Trophoblast cell (in vitro differentiated cells and primary cell): ENCODE results near the gene CLEC14A.

Source experiments
- DNase-seq, 2 donors: peaks; one replicate each; pipeline ENCODE4 v3.0.0-alpha.2; 2016
- H2AFZ ChIP-seq: 2 replicates; pipeline ENCODE4 v1.6.1; 2013; ENCODE audit warnings: low read length, moderate library complexity, mild to moderate bottlenecking; ENCODE audit not compliant: insufficient read depth, poor library complexity
- H2AK5ac ChIP-seq: 2 replicates; pipeline ENCODE4 v1.6.1; 2013; ENCODE audit warnings: mild to moderate bottlenecking, low read length
- H2BK120ac ChIP-seq: 2 replicates; pipeline ENCODE4 v1.6.1; 2013; ENCODE audit warnings: low read length, mild to moderate bottlenecking, moderate library complexity; ENCODE audit not compliant: insufficient read depth, poor library complexity
- H2BK12ac ChIP-seq: 2 replicates; pipeline ENCODE4 v1.6.1; 2013; ENCODE audit warnings: mild to moderate bottlenecking, low read length, moderate library complexity
- H2BK5ac ChIP-seq: 2 replicates; pipeline ENCODE4 v1.6.1; 2013; ENCODE audit warnings: low read length, low read depth, moderate library complexity, mild to moderate bottlenecking; ENCODE audit not compliant: poor library complexity
- H3K14ac ChIP-seq: 2 replicates; pipeline ENCODE4 v1.6.1; 2013; ENCODE audit warnings: mild to moderate bottlenecking, low read length
- H3K18ac ChIP-seq: 2 replicates; pipeline ENCODE4 v1.6.1; 2013; ENCODE audit warnings: mild to moderate bottlenecking, low read length
- H3K23ac ChIP-seq: 2 replicates; pipeline ENCODE4 v1.6.1; 2013; ENCODE audit warnings: low read length
- H3K27ac ChIP-seq: 2 replicates; pipeline ENCODE4 v1.5.1; 2013; ENCODE audit warnings: low read depth, mild to moderate bottlenecking, inconsistent platforms, low read length, moderate library complexity
- H3K27me3 ChIP-seq: 2 replicates; pipeline ENCODE4 v1.6.1; 2013; ENCODE audit warnings: inconsistent platforms, mild to moderate bottlenecking, low read length, moderate library complexity; ENCODE audit not compliant: insufficient read depth
- H3K36me3 ChIP-seq, 2 experiments: 1 replicate in 1 of 2; 2 replicates in 1 of 2; pipeline ENCODE4 v1.6.1; 2013; ENCODE audit warnings: low read length in 2 of 2, mild to moderate bottlenecking in 2 of 2, moderate library complexity in 1 of 2; ENCODE audit not compliant: insufficient read depth in 2 of 2, control insufficient read depth in 1 of 2
- H3K4ac ChIP-seq: 2 replicates; pipeline ENCODE4 v1.6.1; 2013; ENCODE audit warnings: low read depth, mild to moderate bottlenecking, low read length, moderate library complexity
- H3K4me1 ChIP-seq, 2 experiments: 1 replicate in 1 of 2; 2 replicates in 1 of 2; pipeline ENCODE4 v1.6.1; 2013; ENCODE audit warnings: low read length in 2 of 2, mild to moderate bottlenecking in 2 of 2, moderate library complexity in 1 of 2; ENCODE audit not compliant: insufficient read depth in 2 of 2, control insufficient read depth in 1 of 2
- H3K4me2 ChIP-seq: 2 replicates; pipeline ENCODE4 v1.6.1; 2013; ENCODE audit warnings: inconsistent platforms, mild to moderate bottlenecking, low read length, moderate library complexity
- H3K4me3 ChIP-seq: 2 replicates; pipeline ENCODE4 v1.5.1; 2013; ENCODE audit warnings: mild to moderate bottlenecking, low read depth, low read length, inconsistent platforms
- H3K79me1 ChIP-seq: one replicate; pipeline ENCODE4 v1.6.1; 2013; ENCODE audit warnings: low read length
- H3K79me2 ChIP-seq: 2 replicates; pipeline ENCODE4 v1.6.1; 2013; ENCODE audit warnings: low read length, mild to moderate bottlenecking; ENCODE audit not compliant: control insufficient read depth, insufficient read depth, poor library complexity
- H3K9ac ChIP-seq: 2 replicates; pipeline ENCODE4 v1.6.1; 2013; ENCODE audit warnings: mild to moderate bottlenecking, low read length
- H3K9me3 ChIP-seq: 2 replicates; pipeline ENCODE4 v1.6.1; 2013; ENCODE audit warnings: low read depth, mild to moderate bottlenecking, control low read depth, inconsistent platforms, low read length; ENCODE audit not compliant: insufficient read depth
- H4K12ac ChIP-seq: 2 replicates; pipeline ENCODE4 v1.6.1; 2013; ENCODE audit warnings: low read depth, mild to moderate bottlenecking, low read length, moderate library complexity
- H4K8ac ChIP-seq: 2 replicates; pipeline ENCODE4 v1.6.1; 2013; ENCODE audit warnings: low read depth, mild to moderate bottlenecking, low read length, moderate library complexity
- H4K91ac ChIP-seq: one replicate; pipeline ENCODE4 v1.6.1; 2013; ENCODE audit warnings: low read depth, mild to moderate bottlenecking, low read length, moderate library complexity
- WGBS: extraction: QIAGEN DNeasy Blood & Tissue Kit; methylation state at CpG from one replicate; pipeline ENCODE4 v1.1.7; 2013; ENCODE audit warnings: missing lambda C conversion rate; ENCODE audit not compliant: insufficient read length, insufficient coverage; ENCODE audit errors: extremely low coverage; 5-methylcytosine and 5-hydroxymethylcytosine counted together

CLEC14A gene

GRCh38 chr14:38221077-38221476 lies 34.8 kb downstream of the CLEC14A start:
- H3K18ac ChIP-seq, result no peak overlapping the region
- no peak overlapping the region for H2BK120ac ChIP-seq
- H3K4me1 ChIP-seq, result no peaks in the 10 kb centered on the region
- H3K4me3 ChIP-seq, result no peak overlapping the region
- H3K27ac ChIP-seq, result no peak overlapping the region
- no CpG with 5 or more reads among the region's 3 CpGs for WGBS
- H3K4ac ChIP-seq, result no peak overlapping the region
- no peaks in the 10 kb centered on the region for H3K36me3 ChIP-seq
- no peak overlapping the region for H2BK5ac ChIP-seq
- H2AFZ ChIP-seq, result no peak overlapping the region
- no peaks in the 10 kb centered on the region for H3K79me1 ChIP-seq
- no peak for DNase-seq
- no peak overlapping the region for H2AK5ac ChIP-seq
- H3K14ac ChIP-seq, result no peak overlapping the region
- no peak overlapping the region for H4K8ac ChIP-seq
- no peaks in the 10 kb centered on the region for H3K27me3 ChIP-seq
- H4K91ac ChIP-seq, result no peak overlapping the region
- no peaks in the 10 kb centered on the region for H3K9me3 ChIP-seq
- H3K9ac ChIP-seq, result no peak overlapping the region
- H3K23ac ChIP-seq, result no peak overlapping the region
- H3K79me2 ChIP-seq, result no peaks in the 10 kb centered on the region
- H3K4me2 ChIP-seq, result no peak overlapping the region
- no peak overlapping the region for H2BK12ac ChIP-seq
- no peak overlapping the region for H4K12ac ChIP-seq

- no peak overlapping the region for H4K91ac ChIP-seq
- H4K8ac ChIP-seq, result no peak overlapping the region
- H2AK5ac ChIP-seq, result no peak overlapping the region
- no peaks in the 10 kb centered on the region for H3K36me3 ChIP-seq
- no peaks in the 10 kb centered on the region for H3K27me3 ChIP-seq
- H3K4me3 ChIP-seq, result no peak overlapping the region
- no peaks in the 10 kb centered on the region for H3K79me2 ChIP-seq
- no peaks in the 10 kb centered on the region for H3K9me3 ChIP-seq
- H3K4me1 ChIP-seq, result no peaks in the 10 kb centered on the region
- H2BK120ac ChIP-seq, result no peak overlapping the region
- no peak overlapping the region for H3K4me2 ChIP-seq
- no peaks in the 10 kb centered on the region for H3K79me1 ChIP-seq
- no CpG with 5 or more reads among the region's 2 CpGs for WGBS
- H3K18ac ChIP-seq, result no peak overlapping the region
- DNase-seq, result no peak
- no peak overlapping the region for H3K4ac ChIP-seq
- H2BK12ac ChIP-seq, result no peak overlapping the region
- H2BK5ac ChIP-seq, result no peak overlapping the region
- H3K14ac ChIP-seq, result no peak overlapping the region
- no peak overlapping the region for H3K23ac ChIP-seq
- no peak overlapping the region for H3K9ac ChIP-seq
- H4K12ac ChIP-seq, result no peak overlapping the region
- no peak overlapping the region for H2AFZ ChIP-seq
- H3K27ac ChIP-seq, result no peak overlapping the region
Observed at GRCh38 chr14:38217553-38217952, 38.3 kb downstream of the CLEC14A start.

GRCh38 chr14:38213001-38213400 lies 42.9 kb downstream of the CLEC14A start:
- Histone ChIP-seq H4K91ac (no peak overlapping the region), H3K9ac (no peak overlapping the region), H3K79me1 (no peaks in the 10 kb centered on the region), H2AK5ac (no peak overlapping the region), H3K36me3 (no peaks in the 10 kb centered on the region), H3K27ac (no peak overlapping the region), H4K8ac (no peak overlapping the region), H3K4me3 (no peak overlapping the region), H2BK12ac (no peak overlapping the region), H3K79me2 (no peaks in the 10 kb centered on the region), H3K9me3 (peaks cover 16% of the 10 kb centered on the region), H3K14ac (no peak overlapping the region), H3K18ac (no peak overlapping the region), H3K27me3 (peaks cover 41% of the 10 kb centered on the region), H4K12ac (no peak overlapping the region), H2BK5ac (no peak overlapping the region), H3K23ac (no peak overlapping the region), H3K4ac (no peak overlapping the region), H2BK120ac (no peak overlapping the region), H3K4me1 (peaks cover 6 to 14% of the 10 kb centered on the region in 2 experiments), H2AFZ (no peak overlapping the region), H3K4me2 (no peak overlapping the region)
- WGBS, result no CpG with 5 or more reads among the region's 2 CpGs
- DNase-seq, result no peak

- H4K12ac ChIP-seq, result no peak overlapping the region
- H3K9me3 ChIP-seq, result peaks cover 16% of the 10 kb centered on the region
- peaks cover 49% of the 10 kb centered on the region for H3K27me3 ChIP-seq
- H3K79me2 ChIP-seq, result no peaks in the 10 kb centered on the region
- no peak overlapping the region for H3K27ac ChIP-seq
- no peak overlapping the region for H2AK5ac ChIP-seq
- no peak overlapping the region for H4K91ac ChIP-seq
- H4K8ac ChIP-seq, result no peak overlapping the region
- H2AFZ ChIP-seq, result no peak overlapping the region
- no peak overlapping the region for H3K4me3 ChIP-seq
- no peak overlapping the region for H3K4ac ChIP-seq
- no peaks in the 10 kb centered on the region for H3K79me1 ChIP-seq
- no peak overlapping the region for H3K23ac ChIP-seq
- DNase-seq, result no peak
- H2BK5ac ChIP-seq, result no peak overlapping the region
- H3K4me2 ChIP-seq, result no peak overlapping the region
- no peaks in the 10 kb centered on the region for H3K36me3 ChIP-seq
- H3K4me1 ChIP-seq, result peaks cover 9 to 14% of the 10 kb centered on the region in 2 experiments
- H2BK12ac ChIP-seq, result no peak overlapping the region
- no peak overlapping the region for H3K18ac ChIP-seq
- no peak overlapping the region for H2BK120ac ChIP-seq
- H3K14ac ChIP-seq, result no peak overlapping the region
- H3K9ac ChIP-seq, result no peak overlapping the region
Observed at GRCh38 chr14:38212111-38212510, 43.8 kb downstream of the CLEC14A start.
